PC-9 (cell line): ENCODE measurements around the gene FCHO1.

Experiments
- CTCF ChIP-seq: fragments of 200-600 bp; sonication (generic); conservative IDR thresholded peaks from 2 replicates; pipeline ENCODE4 v1.6.1; 2017; ENCODE audit warnings: mixed run types, antibody characterized with exemption, mild to moderate bottlenecking, moderate library complexity
- EZH2 ChIP-seq: fragments of 200-600 bp; sonication (generic); IDR thresholded peaks from 2 replicates; pipeline ENCODE4 v1.8.0; 2017; ENCODE audit warnings: antibody characterized with exemption, low read depth

GRCh38 chr19:17795495-17795856, 44.2 kb downstream of the FCHO1 start:
- TF ChIP-seq CTCF (no peak), EZH2 (no peak)
